Measurements from ENCODE around the gene ITGA8.
"Not testable (repeated sequence)": the region's sequence is repeated elsewhere in the genome, so short reads cannot be mapped to it uniquely, and the experiment has no call there.

The ITGA8 gene

GRCh38 chr10:15571575-15571974 is 148.1 kb downstream of the ITGA8 start:
- DNase-seq (ENCODE audit: low spot score) = no peak
- Histone ChIP-seq H3K4me3 (no peak overlapping the region), H3K27ac (peak overlapping the region in 1 of 2 donors; percentile 9)
- no peak for TF ChIP-seq CTCF (IDR thresholded peaks at IDR 0.05)

DNA sequence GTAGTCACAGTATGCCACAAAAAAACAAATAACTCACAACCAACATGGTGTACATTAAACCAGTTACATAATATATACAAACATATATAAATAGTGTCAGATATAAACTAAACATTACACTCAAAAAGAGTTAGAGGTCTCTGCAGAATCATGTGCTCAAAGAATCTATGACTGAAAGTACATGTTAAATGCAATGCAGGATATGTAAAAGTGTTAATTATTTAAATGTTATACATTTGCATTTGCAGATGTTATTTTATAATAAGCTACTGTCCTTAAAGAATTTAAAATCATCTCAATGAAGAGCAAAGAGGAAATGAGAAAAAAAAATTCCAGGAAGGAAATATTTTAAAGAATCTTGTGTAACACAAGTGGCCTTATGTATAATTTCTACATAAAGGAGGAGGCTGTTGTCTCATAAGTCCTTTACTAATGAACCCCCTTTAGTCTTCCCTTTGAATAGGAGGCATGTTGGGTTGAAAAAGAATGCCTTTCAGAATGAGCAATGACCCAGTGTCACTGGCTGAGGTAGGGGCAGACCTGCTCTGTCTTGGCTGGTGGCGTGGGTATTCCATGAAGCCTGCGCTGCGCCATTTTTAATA is 148.9 kb downstream of the ITGA8 start:
- Histone ChIP-seq H3K4me3 (no peak overlapping the region), H3K27ac (peak overlapping the region in 1 of 2 donors; percentile 9)
- no peak for DNase-seq (ENCODE audit: low spot score)
- no peak for TF ChIP-seq CTCF (IDR thresholded peaks at IDR 0.05)

DNA sequence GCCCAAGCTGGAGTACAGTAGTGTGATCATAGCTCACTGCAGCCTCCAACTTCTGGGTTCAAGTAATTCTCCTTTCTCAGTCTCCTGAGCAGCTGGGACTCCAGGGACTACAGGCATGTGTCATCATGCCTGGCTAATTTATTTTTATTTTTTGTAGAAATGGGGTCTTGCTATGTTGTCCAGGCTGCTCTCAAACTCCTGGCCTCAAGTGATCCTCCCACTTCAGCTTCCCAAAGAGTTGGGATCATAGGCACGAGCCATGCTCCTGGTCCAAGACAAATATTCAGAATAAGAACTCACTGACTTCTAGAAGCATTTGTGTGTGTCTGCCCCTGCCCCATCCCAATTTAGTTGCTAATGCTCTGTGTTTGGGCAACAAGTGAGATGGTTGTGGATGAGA is 151.8 kb downstream of the ITGA8 start:
- TF ChIP-seq CTCF (IDR thresholded peaks at IDR 0.05) = no peak
- Histone ChIP-seq H3K4me3 (no peak overlapping the region), H3K27ac (peak overlapping the region in 1 of 2 donors; percentile 18)
- no peak for DNase-seq (ENCODE audit: low spot score)

GRCh38 chr10:15563246-15563645 is 156.5 kb downstream of the ITGA8 start:
- H3K27ac ChIP-seq = no peak overlapping the region
- DNase-seq (ENCODE audit: low spot score) = no peak
- no peak for TF ChIP-seq CTCF (IDR thresholded peaks at IDR 0.05)
- H3K4me3 ChIP-seq = no peak overlapping the region

DNA sequence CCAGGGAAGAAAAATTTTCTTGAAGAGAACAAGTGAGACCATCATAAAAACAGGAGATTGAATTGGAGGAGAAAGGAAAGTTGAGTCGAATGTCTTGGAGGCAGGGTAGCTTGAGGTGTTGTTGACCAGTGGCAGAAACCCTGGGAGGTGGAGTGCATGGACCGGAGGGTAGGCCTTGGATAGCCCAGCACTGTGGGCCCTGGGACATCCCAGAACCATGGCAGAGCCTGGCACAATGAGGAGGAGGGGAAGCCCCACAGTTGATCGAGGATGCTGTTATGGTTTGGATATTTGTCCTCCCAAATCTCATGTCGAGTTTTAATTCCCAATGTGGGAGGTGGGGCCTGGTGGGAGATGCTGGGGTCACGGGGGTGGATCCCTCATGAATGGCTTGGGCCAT is 157.1 kb downstream of the ITGA8 start:
- Histone ChIP-seq H3K4me3 (no peak overlapping the region), H3K27ac (no peak overlapping the region)
- DNase-seq (ENCODE audit: low spot score) = no peak
- no peak for TF ChIP-seq CTCF (IDR thresholded peaks at IDR 0.05)

DNA sequence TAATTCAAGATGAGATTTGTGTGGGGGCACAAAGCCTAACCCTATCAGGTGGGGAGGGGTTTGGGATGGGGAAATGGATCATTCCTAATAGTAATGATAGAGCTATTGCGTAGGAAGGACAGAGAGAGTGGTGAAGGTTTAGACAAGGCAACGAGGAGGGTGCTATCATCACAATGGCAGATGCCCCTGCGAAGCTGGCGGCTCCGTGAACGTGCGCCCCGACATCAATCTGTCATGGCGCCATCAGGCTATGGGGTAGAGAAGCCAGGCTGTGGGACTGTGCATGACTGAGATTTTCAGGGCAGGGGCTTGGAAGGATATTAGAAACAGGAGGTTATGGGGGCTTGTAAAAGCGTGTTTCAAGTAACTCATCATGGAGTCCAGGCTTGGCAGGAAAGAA is 157.6 kb downstream of the ITGA8 start:
- peak overlapping the region in 1 of 2 donors; percentile 13 for H3K27ac ChIP-seq
- H3K4me3 ChIP-seq = no peak overlapping the region
- DNase-seq (ENCODE audit: low spot score) = no peak
- no peak for TF ChIP-seq CTCF (IDR thresholded peaks at IDR 0.05)

DNA sequence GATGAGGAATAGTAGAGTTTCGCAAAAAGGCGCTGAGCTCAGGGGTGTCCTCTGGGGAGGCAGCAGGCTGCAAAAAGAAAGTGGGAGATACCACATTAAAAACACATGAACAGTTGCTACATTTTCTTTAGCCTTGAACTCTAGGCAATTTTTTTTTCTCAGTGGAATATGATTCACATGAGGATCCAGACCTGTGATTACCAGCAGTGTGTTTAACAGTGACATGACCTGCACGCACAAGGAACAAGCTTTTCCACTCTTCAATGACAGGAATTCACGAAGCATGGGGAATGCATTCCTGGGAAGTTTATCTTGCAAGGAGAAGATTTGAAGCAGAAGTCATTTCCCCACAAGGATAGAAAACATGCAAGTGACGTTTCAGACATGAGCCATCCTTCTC is 161.6 kb downstream of the ITGA8 start:
- no peak for TF ChIP-seq CTCF (IDR thresholded peaks at IDR 0.05)
- Histone ChIP-seq H3K27ac (peak overlapping the region in 1 of 2 donors; percentile 51), H3K4me3 (no peak overlapping the region)
- DNase-seq (ENCODE audit: low spot score) = no peak

DNA sequence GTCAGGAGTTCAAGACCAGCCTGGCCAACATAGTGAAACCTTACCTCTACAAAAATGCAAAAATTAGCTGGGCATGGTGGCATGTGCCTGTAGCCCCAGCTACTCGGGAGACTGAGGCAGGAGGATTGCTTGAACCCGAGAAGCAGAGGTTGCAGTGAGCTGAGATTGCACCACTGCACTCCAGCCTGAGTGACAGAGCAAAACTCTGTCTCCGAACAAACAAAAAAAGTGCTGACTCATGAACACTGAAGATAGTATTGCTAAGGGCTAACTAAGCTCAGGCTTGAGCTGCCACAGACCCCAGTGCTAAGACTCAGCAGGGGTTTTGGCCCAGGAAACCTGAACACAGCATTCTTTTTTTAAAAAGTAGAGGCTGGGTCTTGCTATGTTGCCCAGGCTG is 162.6 kb downstream of the ITGA8 start:
- not testable (repeated sequence) for H3K4me3 ChIP-seq; DNase-seq (ENCODE audit: low spot score)
- H3K27ac ChIP-seq = peak overlapping the region in 1 of 2 donors; percentile 33

Data from coronary artery (tissue), 2 donors.